ENCODE measurements around the gene NLRC5. TPM values are rescaled to one million over a fixed set of nuclear protein-coding genes. Genes with fewer than 3 reads are reported as not detected.

The NLRC5 gene
- total RNA-seq, 1 donor from 2014 or later: 1.5 TPM

DNA sequence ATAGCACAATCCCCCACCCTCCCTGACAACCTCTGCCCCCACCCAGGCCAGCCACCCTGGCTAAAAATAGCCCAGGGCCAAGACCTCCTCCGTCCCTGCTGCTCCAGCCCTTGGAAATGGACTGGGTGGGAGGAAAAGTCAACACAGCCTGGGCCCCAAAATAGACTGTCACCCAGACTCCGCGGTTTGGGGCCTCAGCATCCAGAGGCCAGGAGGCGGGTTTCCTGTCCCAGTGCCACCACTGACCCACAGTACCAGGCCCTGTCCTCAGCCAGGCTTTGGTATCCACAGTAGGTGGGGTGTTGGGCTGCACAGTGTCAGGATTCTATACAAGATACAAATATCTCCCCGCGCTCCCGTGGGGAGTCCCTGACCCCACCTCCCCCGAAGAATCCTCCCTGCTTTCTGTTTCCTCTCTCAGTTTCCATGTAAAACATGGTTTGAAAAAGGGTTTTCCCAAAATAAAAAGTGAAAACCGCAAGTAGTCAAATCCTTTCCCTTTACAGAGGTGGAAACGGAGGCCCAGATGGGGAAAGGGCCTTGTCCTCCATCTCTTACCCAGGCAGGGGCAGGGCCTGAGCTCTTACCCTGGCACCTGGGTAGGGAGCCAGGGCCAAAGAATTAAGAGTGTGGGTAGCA, 123.2 kb downstream of the NLRC5 start:
- no peaks in the 10 kb centered on the region for H3K27me3 Mint-ChIP-seq (ENCODE audit: unreplicated experiment)
- no peaks in the 10 kb centered on the region for H3K9me3 Mint-ChIP-seq (ENCODE audit: unreplicated experiment)
- no peaks in the 10 kb centered on the region for H3K36me3 Mint-ChIP-seq (ENCODE audit: unreplicated experiment)
- TF ChIP-seq, protein P1, sequence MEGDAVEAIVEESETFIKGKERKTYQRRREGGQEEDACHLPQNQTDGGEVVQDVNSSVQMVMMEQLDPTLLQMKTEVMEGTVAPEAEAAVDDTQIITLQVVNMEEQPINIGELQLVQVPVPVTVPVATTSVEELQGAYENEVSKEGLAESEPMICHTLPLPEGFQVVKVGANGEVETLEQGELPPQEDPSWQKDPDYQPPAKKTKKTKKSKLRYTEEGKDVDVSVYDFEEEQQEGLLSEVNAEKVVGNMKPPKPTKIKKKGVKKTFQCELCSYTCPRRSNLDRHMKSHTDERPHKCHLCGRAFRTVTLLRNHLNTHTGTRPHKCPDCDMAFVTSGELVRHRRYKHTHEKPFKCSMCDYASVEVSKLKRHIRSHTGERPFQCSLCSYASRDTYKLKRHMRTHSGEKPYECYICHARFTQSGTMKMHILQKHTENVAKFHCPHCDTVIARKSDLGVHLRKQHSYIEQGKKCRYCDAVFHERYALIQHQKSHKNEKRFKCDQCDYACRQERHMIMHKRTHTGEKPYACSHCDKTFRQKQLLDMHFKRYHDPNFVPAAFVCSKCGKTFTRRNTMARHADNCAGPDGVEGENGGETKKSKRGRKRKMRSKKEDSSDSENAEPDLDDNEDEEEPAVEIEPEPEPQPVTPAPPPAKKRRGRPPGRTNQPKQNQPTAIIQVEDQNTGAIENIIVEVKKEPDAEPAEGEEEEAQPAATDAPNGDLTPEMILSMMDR (IDR thresholded peaks at IDR 0.05; ENCODE audit: partially characterized antibody, unreplicated experiment): no peak
- no peak for DNase-seq
- H3K27ac Mint-ChIP-seq (ENCODE audit: unreplicated experiment): no peak overlapping the region
- no peak overlapping the region for H3K4me3 Mint-ChIP-seq (ENCODE audit: unreplicated experiment)
- peaks cover 3% of the 10 kb centered on the region for H3K4me1 Mint-ChIP-seq (ENCODE audit: low read depth, unreplicated experiment)

DNA sequence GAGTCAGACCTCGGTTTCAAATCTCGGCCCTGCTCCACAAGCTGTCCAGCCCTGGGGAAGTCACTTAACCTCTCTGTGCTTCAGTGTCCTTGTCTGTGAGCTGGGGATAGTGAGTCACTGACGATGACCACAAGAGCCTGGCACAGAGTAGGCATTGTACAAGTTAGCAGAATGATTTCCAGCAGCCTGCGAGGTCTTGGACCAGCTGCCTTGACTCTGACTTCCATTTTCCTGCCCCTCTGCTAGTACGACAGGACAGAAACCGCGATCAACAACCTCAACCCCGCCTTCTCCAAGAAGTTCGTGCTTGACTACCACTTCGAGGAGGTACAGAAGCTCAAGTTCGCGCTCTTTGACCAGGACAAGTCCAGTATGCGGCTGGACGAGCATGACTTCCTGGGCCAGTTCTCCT, 123.7 kb downstream of the NLRC5 start:
- no peak overlapping the region for H3K27ac Mint-ChIP-seq (ENCODE audit: unreplicated experiment)
- no peaks in the 10 kb centered on the region for H3K36me3 Mint-ChIP-seq (ENCODE audit: unreplicated experiment)
- peaks cover 2% of the 10 kb centered on the region for H3K9me3 Mint-ChIP-seq (ENCODE audit: unreplicated experiment)
- peaks cover 3% of the 10 kb centered on the region for H3K4me1 Mint-ChIP-seq (ENCODE audit: low read depth, unreplicated experiment)
- H3K4me3 Mint-ChIP-seq (ENCODE audit: unreplicated experiment): no peak overlapping the region
- DNase-seq: no peak
- H3K27me3 Mint-ChIP-seq (ENCODE audit: unreplicated experiment): peaks cover 2% of the 10 kb centered on the region
- TF ChIP-seq, protein P1 (IDR thresholded peaks at IDR 0.05; ENCODE audit: partially characterized antibody, unreplicated experiment): no peak

DNA sequence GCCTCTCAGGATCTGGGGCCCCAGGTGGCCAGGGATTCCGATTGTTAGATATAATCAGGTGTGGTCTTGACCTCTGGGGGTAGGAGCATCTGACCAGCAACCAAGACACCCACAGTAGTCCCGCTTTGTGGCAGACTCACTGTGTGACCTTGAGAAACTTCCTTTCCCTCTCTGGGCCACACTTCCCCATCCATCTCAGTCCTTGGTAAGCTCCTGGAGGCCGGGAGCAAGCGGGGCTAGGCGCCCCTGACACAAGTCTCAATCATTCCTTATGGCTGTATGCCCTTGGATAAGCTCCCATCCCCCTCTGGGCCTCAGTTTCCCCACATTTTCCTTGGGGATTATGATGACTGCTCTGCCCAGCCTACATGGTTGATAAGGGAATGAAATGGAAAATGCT, 124.3 kb downstream of the NLRC5 start:
- H3K4me3 Mint-ChIP-seq (ENCODE audit: unreplicated experiment): no peak overlapping the region
- peaks cover 2% of the 10 kb centered on the region for H3K27me3 Mint-ChIP-seq (ENCODE audit: unreplicated experiment)
- TF ChIP-seq, protein P1 (IDR thresholded peaks at IDR 0.05; ENCODE audit: partially characterized antibody, unreplicated experiment): no peak
- DNase-seq: no peak
- peaks cover 2% of the 10 kb centered on the region for H3K9me3 Mint-ChIP-seq (ENCODE audit: unreplicated experiment)
- peaks cover 3% of the 10 kb centered on the region for H3K4me1 Mint-ChIP-seq (ENCODE audit: low read depth, unreplicated experiment)
- H3K36me3 Mint-ChIP-seq (ENCODE audit: unreplicated experiment): no peaks in the 10 kb centered on the region
- H3K27ac Mint-ChIP-seq (ENCODE audit: unreplicated experiment): no peak overlapping the region

DNA sequence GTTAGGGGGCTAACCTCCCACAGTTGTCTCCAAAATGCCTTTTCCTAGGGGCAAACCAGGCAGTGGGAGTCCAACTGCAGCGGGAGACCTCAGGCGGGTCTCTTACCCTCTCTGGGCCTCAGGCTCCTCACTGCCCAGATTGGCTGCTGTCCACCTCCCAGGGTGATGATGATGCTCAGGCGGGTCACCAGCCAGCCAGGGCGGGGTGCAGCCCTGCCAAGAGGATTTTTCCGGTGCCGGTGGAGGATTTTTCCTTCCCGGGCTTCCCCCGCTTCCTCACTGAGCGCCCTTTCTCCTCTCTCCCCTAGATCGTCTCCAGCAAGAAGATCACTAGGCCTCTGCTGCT, 125.8 kb downstream of the NLRC5 start:
- H3K4me3 Mint-ChIP-seq (ENCODE audit: unreplicated experiment): no peak overlapping the region
- H3K36me3 Mint-ChIP-seq (ENCODE audit: unreplicated experiment): no peaks in the 10 kb centered on the region
- TF ChIP-seq, protein P1 (IDR thresholded peaks at IDR 0.05; ENCODE audit: partially characterized antibody, unreplicated experiment): no peak
- DNase-seq: no peak
- no peak overlapping the region for H3K27ac Mint-ChIP-seq (ENCODE audit: unreplicated experiment)
- H3K9me3 Mint-ChIP-seq (ENCODE audit: unreplicated experiment): peaks cover 2% of the 10 kb centered on the region
- H3K4me1 Mint-ChIP-seq (ENCODE audit: low read depth, unreplicated experiment): peaks cover 3% of the 10 kb centered on the region
- H3K27me3 Mint-ChIP-seq (ENCODE audit: unreplicated experiment): peaks cover 4% of the 10 kb centered on the region

DNA sequence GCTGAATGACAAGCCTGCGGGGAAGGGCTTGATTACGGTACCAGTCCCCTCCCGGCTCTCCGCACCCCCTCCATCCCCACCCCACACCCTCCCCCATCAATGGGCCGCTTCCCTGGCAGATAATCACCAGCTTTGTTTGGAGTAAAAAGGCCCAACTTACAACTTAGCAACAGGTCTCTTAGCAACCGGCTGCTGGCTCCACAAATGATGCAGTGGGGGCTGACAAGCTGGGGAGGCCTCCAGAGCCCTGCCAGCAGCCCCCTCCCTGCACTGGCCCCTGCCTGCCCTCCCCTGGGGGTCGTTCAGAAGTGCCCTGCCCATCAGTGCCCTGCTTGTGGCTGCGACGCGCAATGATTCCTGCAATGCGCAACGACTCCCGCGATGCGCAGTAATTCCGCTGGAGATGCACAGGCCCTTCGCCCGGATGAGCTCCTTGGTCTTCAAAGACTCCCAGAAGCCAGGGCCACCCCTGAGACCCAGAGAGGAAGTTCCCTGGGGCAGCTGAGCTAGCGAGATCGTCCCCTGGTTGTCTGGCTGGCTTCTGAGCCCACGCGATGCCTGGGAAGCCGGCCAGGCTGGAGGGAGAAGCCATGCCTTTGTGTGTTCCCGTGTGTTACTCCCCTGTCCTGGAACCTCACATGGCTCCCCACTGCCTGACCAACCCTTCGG, 126.3 kb downstream of the NLRC5 start:
- no peak overlapping the region for H3K27ac Mint-ChIP-seq (ENCODE audit: unreplicated experiment)
- DNase-seq: no peak
- peaks cover 2% of the 10 kb centered on the region for H3K9me3 Mint-ChIP-seq (ENCODE audit: unreplicated experiment)
- peaks cover 3% of the 10 kb centered on the region for H3K4me1 Mint-ChIP-seq (ENCODE audit: low read depth, unreplicated experiment)
- H3K27me3 Mint-ChIP-seq (ENCODE audit: unreplicated experiment): peaks cover 4% of the 10 kb centered on the region
- H3K36me3 Mint-ChIP-seq (ENCODE audit: unreplicated experiment): no peaks in the 10 kb centered on the region
- TF ChIP-seq, protein P1 (IDR thresholded peaks at IDR 0.05; ENCODE audit: partially characterized antibody, unreplicated experiment): no peak
- no peak overlapping the region for H3K4me3 Mint-ChIP-seq (ENCODE audit: unreplicated experiment)
